ENCODE results near the gene RSAD2. TPM values are rescaled to one million over a fixed set of nuclear protein-coding genes. Genes with fewer than 3 reads are reported as not detected.
"Not testable (repeated sequence)": the region's sequence is repeated elsewhere in the genome, so short reads cannot be mapped to it uniquely, and the experiment has no call there.

Gene RSAD2
- total RNA-seq, 1 donor from 2014 or later, result 3.4 TPM

DNA sequence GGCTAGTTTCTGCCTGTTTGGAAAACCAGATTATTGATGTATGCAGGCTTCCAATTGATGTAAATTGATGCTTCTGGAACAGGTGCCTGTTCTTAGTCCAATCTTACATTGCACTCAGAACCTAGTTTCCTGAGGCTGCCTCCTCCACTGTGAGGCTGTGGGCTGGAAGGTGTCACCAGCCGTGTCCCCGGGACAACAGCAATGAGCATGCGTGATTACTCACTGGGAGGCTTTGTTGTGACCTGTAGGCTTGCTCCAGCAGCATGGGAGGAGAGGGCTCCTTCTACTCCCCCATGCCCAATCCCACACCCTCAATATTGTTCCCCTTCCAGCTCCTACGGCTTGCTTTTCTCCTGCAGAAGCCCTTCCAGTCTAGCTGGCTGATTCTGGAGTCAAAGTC, 11.1 kb downstream of the RSAD2 start:
- DNase-seq (ENCODE audit: extremely low spot score, unreplicated experiment), result no peak
- TF ChIP-seq, protein P1, sequence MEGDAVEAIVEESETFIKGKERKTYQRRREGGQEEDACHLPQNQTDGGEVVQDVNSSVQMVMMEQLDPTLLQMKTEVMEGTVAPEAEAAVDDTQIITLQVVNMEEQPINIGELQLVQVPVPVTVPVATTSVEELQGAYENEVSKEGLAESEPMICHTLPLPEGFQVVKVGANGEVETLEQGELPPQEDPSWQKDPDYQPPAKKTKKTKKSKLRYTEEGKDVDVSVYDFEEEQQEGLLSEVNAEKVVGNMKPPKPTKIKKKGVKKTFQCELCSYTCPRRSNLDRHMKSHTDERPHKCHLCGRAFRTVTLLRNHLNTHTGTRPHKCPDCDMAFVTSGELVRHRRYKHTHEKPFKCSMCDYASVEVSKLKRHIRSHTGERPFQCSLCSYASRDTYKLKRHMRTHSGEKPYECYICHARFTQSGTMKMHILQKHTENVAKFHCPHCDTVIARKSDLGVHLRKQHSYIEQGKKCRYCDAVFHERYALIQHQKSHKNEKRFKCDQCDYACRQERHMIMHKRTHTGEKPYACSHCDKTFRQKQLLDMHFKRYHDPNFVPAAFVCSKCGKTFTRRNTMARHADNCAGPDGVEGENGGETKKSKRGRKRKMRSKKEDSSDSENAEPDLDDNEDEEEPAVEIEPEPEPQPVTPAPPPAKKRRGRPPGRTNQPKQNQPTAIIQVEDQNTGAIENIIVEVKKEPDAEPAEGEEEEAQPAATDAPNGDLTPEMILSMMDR (conservative IDR thresholded peaks at IDR 0.05), result no peak
- Mint-ChIP-seq H3K36me3 (no peaks in the 10 kb centered on the region), H3K4me3 (no peak overlapping the region), H3K9me3 (peaks cover 5% of the 10 kb centered on the region), H3K27ac (no peak overlapping the region), H3K27me3 (peaks cover 15% of the 10 kb centered on the region), H3K4me1 (ENCODE audit: unreplicated experiment) (peaks cover 4% of the 10 kb centered on the region)

DNA sequence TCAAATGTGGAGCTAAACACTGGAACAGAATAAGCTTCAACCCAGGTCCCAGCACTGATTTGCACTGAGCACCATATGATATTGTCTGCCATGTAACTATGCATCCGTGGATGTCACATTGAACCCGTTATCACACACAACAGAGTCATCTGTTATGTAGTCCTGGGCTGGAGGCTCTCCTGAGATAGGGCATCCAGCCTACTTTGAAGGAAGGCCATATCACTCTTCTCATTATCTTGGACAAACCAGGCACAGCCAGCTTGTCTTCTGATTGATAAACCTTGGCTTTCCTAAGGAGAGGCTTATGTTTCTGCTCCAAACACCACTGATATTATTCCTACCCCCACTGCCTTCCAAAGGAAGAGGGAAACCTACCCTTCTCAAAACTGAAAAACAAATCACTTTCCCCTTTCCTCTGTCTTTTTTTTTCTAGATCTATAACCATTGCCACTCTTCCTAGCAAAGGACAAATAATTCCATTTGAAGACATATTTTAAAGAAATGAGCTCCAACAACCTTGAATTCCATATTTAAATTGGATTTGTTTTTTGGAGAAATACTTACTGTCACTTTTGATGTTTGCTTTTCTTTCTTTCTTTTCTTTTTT, 16.4 kb downstream of the RSAD2 start:
- Mint-ChIP-seq H3K27ac (no peak overlapping the region), H3K36me3 (no peaks in the 10 kb centered on the region), H3K9me3 (no peaks in the 10 kb centered on the region), H3K4me3 (no peak overlapping the region), H3K4me1 (ENCODE audit: unreplicated experiment) (no peaks in the 10 kb centered on the region), H3K27me3 (peaks cover 5% of the 10 kb centered on the region)
- no peak for DNase-seq (ENCODE audit: extremely low spot score, unreplicated experiment)
- TF ChIP-seq, protein P1 (conservative IDR thresholded peaks at IDR 0.05), result no peak

DNA sequence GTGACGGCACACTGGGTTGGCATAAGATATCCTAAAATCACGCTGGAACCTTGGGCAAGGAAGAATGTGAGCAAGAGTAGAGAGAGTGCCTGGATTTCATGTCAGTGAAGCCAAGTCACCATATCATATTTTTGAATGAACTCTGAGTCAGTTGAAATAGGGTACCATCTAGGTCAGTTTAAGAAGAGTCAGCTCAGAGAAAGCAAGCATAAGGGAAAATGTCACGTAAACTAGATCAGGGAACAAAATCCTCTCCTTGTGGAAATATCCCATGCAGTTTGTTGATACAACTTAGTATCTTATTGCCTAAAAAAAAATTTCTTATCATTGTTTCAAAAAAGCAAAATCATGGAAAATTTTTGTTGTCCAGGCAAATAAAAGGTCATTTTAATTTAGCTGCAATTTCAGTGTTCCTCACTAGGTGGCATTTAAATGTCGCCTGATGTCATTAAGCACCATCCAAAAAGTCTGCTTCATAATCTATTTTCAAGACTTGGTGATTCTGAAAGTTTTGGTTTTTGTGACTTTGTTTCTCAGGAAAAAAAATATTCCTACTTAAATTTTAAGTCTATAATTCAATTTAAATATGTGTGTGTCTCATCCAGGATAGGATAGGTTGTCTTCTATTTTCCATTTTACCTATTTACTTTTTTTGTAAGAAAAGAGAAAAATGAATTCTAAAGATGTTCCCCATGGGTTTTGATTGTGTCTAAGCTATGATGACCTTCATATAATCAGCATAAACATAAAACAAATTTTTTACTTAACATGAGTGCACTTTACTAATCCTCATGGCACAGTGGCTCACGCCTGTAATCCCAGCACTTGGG, 19.6 kb downstream of the RSAD2 start:
- H3K4me1 Mint-ChIP-seq (ENCODE audit: unreplicated experiment), result no peaks in the 10 kb centered on the region
- no peak overlapping the region for H3K4me3 Mint-ChIP-seq
- no peak for DNase-seq (ENCODE audit: extremely low spot score, unreplicated experiment)
- H3K36me3 Mint-ChIP-seq, result no peaks in the 10 kb centered on the region
- TF ChIP-seq, protein P1 (conservative IDR thresholded peaks at IDR 0.05), result peak; percentile 84
- H3K27ac Mint-ChIP-seq, result no peak overlapping the region
- H3K27me3 Mint-ChIP-seq, result no peaks in the 10 kb centered on the region
- H3K9me3 Mint-ChIP-seq, result peaks cover 4% of the 10 kb centered on the region

DNA sequence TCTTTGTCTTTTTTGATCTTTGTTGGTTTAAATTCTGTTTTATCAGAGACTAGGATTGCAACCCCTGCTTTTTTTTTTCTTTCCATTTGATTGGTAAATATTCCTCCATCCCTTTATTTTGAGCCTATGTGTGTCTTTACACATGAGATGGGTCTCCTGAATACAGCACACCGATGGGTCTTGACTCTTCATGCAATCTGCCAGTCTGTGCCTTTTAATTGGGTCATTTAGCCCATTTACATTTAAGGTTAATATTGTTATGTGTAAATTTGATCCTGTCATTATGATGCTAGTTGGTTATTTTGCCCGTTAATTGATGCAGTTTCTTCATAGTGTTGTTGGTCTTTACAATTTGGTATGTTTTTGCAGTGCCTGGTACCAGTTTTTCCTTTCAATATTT, 25.0 kb downstream of the RSAD2 start:
- H3K36me3 Mint-ChIP-seq; H3K4me3 Mint-ChIP-seq; H3K9me3 Mint-ChIP-seq; H3K27ac Mint-ChIP-seq; H3K4me1 Mint-ChIP-seq (ENCODE audit: unreplicated experiment); H3K27me3 Mint-ChIP-seq; DNase-seq (ENCODE audit: extremely low spot score, unreplicated experiment): not testable (repeated sequence)

DNA sequence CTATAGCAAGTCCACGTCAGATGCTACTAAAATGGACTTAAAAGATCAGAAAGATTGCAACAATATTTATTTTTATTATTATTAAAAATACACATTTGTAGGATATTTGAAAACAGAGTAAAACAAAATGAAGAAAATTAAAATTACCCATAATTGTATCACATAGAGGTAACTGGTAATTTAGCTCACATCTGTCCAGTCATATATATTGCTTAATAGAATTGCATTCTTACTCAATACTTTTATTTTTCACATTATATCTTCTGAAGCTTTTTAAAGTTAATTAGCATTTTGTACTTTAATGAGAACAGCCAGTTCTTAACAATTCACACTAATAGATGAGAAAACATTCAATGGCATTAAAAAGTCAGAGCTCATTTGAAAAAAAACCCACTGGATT, 28.1 kb downstream of the RSAD2 start:
- Mint-ChIP-seq H3K9me3 (peaks cover 5% of the 10 kb centered on the region), H3K27me3 (no peaks in the 10 kb centered on the region), H3K4me1 (ENCODE audit: unreplicated experiment) (no peaks in the 10 kb centered on the region), H3K4me3 (no peak overlapping the region), H3K36me3 (no peaks in the 10 kb centered on the region), H3K27ac (no peak overlapping the region)
- TF ChIP-seq, protein P1 (conservative IDR thresholded peaks at IDR 0.05), result no peak
- no peak for DNase-seq (ENCODE audit: extremely low spot score, unreplicated experiment)

DNA sequence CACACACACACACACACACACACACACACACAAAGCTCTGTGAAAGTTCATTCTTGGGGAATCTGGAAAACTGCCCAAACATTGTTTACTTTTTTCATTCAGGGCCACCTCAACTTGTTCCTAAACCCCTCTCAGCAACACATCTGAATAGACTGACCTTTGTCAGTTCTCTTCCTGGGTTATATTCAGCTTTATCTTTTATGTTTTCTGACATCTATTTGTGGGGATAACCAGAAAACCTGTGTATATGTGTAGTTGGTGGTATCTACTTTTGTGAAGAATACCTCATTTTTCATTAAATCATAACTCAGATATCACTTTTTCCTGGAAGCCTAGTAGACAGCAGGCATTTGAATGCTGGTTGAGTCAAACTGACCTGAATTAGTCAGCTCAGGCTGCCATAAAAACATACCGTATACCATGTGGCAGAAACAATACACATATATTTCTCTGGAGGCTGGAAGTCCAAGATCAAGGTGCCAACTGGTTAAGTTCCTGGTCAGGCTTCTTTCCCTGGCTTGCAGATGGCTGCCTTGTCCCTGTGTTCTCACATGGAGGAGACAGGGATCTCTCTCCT, 28.7 kb downstream of the RSAD2 start:
- Mint-ChIP-seq H3K4me3 (no peak overlapping the region), H3K27me3 (no peaks in the 10 kb centered on the region), H3K36me3 (no peaks in the 10 kb centered on the region), H3K27ac (no peak overlapping the region), H3K9me3 (peaks cover 5% of the 10 kb centered on the region), H3K4me1 (ENCODE audit: unreplicated experiment) (no peaks in the 10 kb centered on the region)
- DNase-seq (ENCODE audit: extremely low spot score, unreplicated experiment), result no peak
- TF ChIP-seq, protein P1 (conservative IDR thresholded peaks at IDR 0.05), result no peak
